ENCODE data around the gene REM1.

DNA sequence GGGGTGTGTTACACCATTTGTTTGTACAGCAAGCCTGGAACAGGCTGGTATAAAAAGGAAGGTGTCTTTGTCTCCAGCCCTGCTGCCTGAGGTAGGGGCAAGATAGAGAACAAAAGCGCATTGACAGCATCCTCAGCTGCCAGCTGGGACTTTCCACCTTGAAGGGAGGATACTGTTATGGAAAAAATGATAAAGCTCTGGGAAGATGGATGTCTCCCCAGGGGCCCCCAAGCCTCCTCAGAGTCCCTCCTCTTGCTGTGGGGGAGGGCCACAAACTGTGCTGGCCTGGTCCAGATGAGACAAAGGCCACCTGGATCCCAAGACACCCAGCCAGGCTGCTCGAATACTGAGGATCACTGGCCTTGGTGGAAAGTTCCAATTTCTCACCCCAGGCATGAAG lies 13.0 kb downstream of the REM1 start:
- TF ChIP-seq, protein P1, sequence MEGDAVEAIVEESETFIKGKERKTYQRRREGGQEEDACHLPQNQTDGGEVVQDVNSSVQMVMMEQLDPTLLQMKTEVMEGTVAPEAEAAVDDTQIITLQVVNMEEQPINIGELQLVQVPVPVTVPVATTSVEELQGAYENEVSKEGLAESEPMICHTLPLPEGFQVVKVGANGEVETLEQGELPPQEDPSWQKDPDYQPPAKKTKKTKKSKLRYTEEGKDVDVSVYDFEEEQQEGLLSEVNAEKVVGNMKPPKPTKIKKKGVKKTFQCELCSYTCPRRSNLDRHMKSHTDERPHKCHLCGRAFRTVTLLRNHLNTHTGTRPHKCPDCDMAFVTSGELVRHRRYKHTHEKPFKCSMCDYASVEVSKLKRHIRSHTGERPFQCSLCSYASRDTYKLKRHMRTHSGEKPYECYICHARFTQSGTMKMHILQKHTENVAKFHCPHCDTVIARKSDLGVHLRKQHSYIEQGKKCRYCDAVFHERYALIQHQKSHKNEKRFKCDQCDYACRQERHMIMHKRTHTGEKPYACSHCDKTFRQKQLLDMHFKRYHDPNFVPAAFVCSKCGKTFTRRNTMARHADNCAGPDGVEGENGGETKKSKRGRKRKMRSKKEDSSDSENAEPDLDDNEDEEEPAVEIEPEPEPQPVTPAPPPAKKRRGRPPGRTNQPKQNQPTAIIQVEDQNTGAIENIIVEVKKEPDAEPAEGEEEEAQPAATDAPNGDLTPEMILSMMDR (IDR thresholded peaks at IDR 0.05): no peak
- TF ChIP-seq POLR2A (IDR thresholded peaks at IDR 0.05) (no peak), POLR2AphosphoS5 (IDR thresholded peaks at IDR 0.05) (peak in 3 of 4 donors; percentile 11 to 43 (median 34))
